NCI-H524 treated with DMSO at 0.1 percent for 48 hours (cell line): ENCODE measurements around the gene TRHDE.
A peak's percentile ranks its signal among the peaks of the same experiment; 100 is the strongest.

Experiments used
- DNase-seq: peaks from one replicate; lab custom pipeline; 2025; lab: John Stamatoyannopoulos, UW

Gene TRHDE, protein sequence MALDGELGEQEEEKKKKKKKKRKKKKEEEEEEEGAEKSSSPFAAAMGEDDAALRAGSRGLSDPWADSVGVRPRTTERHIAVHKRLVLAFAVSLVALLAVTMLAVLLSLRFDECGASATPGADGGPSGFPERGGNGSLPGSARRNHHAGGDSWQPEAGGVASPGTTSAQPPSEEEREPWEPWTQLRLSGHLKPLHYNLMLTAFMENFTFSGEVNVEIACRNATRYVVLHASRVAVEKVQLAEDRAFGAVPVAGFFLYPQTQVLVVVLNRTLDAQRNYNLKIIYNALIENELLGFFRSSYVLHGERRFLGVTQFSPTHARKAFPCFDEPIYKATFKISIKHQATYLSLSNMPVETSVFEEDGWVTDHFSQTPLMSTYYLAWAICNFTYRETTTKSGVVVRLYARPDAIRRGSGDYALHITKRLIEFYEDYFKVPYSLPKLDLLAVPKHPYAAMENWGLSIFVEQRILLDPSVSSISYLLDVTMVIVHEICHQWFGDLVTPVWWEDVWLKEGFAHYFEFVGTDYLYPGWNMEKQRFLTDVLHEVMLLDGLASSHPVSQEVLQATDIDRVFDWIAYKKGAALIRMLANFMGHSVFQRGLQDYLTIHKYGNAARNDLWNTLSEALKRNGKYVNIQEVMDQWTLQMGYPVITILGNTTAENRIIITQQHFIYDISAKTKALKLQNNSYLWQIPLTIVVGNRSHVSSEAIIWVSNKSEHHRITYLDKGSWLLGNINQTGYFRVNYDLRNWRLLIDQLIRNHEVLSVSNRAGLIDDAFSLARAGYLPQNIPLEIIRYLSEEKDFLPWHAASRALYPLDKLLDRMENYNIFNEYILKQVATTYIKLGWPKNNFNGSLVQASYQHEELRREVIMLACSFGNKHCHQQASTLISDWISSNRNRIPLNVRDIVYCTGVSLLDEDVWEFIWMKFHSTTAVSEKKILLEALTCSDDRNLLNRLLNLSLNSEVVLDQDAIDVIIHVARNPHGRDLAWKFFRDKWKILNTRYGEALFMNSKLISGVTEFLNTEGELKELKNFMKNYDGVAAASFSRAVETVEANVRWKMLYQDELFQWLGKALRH

DNA sequence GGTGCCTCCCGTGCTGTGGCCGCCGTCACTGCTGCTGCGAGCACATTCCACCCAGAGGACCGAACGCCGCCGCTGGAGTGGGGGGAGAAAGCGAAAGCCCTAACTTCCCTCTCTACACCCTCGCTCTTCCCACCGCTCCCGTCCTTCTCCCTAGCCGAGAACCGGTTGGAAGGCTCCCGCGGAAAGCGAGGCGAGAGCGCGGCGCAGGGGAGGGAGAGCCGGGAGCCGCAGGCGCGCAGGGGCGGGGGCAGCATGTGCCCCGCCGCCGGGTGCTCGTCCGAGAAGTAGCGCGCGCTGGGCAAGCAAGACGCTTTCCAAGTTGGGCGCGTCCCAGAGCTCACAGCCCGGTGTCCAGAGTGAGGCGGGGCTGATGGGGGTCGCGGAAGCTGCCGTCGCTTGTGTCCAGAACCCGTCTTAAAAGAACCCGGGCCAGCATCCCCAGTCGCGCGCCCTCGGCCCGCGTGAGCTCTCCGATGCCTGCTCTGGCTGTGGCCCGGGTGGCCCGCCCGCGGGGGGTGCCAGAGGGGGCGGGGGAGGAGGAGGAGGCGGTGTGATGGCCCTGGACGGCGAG lies at the start of gene TRHDE:
Gene TRHDE (plus strand): TSS at position 280 of the 571 bp plus-strand sequence. CDS start 274 bp downstream, at position 554.
- DNase-seq, result no peak

DNA sequence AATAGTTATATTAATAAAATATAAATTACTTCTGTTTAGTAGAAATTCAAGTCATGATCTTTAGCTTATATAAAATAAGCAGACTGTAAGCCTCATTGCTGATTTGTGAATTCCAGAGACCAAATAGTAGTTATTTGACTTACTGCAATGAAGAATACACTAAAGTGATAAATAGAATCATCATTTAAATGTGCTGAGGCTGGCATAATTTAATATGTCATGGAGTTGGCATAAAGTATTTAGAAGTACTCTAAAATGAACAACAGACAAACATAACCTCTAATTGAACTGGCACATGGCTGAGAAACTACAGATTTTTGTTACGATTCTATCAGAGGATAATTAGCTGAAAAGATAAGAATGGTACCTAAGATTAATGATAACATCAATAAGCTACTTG lies 45.7 kb upstream of the TRHDE start:
- DNase-seq, result no peak

DNA sequence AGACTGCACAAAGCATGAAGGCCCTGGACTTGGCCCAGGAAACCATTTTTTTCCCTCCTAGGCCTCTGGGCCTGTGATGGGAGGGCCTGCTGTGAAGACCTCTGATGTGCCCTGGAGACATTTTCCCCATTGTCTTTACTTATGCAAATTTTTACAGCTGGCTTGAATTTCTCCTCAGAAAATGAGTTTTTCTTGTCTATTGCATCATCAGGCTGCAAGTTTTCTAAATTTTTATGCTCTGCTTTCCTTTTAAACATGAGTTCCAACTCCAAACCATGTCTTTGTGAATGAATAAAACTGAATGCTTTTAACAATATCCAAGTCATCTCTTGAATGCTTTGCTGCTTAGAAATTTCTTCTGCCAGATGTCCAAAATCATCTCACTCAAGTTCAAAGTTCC lies 43.7 kb upstream of the TRHDE start:
- DNase-seq, result no peak

DNA sequence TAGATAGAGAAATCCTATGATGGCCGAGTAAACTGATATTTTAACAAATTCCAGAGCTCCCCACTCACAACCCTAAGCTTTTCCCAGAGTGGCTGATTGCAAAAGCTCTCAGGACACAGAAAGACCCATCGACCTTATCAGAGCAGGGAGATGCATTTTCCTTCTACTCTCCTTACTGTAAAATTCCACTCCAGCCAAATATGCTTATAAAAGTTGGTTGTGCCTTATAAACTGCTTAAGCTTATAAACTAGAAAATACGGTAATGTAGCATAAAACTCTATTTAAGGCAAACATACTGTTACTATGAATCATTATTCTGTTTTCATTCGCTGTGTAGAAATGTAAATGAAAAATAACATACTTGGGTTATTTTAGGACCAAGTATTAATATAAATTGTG lies 41.6 kb upstream of the TRHDE start:
- no peak for DNase-seq

DNA sequence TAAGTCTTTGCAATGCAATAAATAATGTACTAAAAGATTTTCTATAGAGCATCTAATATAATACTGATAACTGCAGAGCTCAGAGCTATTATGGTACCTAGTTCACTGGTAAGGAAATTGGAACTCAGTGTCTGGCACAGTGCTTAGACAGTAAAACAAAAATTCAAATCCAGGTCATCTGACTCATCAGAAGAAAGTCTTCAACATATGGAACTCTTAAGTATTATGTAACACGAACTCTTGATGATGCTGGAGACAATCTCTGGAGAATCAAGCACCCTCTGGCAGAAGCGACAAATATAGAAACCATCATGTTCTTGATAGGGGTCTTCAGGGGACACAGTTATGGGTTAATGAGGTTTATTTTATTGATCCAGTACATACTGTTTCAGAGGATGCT lies 37.3 kb upstream of the TRHDE start:
- DNase-seq, result peak; percentile 8

DNA sequence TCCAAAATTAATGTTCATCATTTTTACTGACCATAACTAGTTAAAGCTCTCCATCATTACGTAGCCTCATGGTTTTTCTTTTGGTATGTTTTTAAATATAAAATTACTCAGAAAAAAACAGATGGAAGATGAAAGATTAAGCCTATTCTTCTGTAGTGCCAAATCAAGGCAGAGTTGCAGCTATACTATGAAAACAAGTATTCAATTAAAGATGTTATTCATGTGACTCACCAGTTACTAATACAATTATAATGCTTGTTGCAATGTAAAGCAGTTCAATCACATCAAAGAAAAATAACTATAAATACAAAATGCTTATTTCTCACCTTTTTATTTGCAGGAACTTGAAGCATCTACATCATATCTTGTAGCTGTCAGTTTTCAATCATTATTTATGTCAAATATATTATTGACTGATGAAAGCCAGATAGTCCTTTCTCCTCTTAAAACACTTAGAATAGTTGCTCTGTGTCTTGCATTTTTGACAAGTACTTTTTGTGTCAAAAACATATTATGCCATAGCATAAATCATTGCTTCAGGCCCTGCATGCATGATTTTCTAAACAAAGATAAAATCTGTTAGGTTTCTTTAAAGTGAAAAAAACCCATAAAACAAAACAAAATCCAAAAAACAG lies 36.0 kb upstream of the TRHDE start:
- no peak for DNase-seq

DNA sequence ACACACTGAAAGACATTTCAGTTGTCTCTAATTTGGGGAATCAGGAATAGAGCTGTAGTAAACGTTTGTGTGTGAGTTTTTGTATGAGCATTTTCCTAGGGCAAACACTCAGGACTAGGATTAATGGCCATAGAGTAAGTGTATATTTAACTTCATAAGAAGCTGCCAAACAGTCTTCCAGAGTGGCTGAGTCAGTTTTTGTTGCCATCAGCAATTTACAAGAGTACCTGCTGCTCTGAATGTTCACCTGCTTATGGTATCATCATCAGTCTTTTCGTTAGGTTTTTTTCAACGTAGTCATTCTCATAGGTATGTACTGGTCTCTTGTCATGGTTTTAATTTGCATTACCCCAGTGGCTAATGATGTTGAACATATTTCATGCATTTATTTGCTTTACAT lies 30.6 kb upstream of the TRHDE start:
- DNase-seq, result no peak

DNA sequence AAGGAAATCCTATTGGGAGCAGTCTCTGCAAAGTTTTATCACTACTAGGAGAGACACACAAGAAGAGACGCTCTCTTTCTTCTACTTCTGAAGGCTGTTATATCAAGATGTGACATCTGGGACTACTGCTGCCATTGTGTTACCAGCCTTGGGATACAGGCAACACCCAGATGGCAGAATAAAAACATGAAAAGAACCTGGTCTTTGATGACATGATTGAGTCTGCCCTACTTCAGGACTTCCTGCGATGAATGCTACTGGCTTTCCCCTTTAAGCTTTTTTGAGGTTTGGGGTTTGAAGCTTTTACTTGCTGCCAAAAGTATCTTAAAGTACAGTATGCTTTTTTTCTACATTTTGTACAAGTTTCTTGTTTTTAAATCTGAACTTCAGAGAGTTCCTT lies 29.2 kb upstream of the TRHDE start:
- no peak for DNase-seq

DNA sequence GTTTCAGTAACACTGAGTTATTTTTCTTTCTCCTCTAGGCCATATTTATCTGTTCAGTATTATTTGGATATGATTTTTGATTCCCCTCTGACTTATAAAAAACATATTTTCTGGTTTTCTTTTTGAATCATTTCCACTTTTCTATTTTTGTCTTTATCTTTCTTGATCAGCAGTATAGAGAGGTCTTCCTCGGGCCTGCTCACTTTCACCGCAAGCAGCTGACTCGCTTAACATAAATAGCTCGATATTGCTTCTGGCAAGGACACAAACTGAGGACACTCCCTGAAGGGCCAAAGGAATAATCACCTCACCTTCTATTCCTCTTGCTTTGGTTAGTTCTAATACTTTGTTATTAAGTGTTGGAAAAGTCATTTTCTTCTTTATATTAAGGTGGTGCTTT lies 25.8 kb upstream of the TRHDE start:
- no peak for DNase-seq

DNA sequence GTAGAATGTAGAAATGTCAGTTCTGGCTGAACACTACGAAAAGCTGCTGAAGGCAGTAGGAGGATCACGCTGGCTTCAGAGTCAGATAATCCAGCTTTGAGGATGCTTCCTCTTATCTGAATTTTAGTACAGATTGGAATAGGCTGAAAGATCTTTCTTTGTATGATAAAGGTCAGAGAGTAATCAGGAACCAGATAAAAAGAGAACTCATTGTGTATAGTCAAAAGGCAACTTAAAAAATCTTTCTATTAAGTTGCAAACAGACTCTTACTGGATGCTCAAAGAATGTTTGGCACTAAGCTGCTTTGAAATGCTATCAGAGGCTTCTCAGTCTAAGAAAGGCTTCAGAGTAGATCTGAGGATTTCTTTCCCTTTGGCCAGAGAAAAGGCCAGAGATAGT lies 21.8 kb upstream of the TRHDE start:
- DNase-seq, result no peak

DNA sequence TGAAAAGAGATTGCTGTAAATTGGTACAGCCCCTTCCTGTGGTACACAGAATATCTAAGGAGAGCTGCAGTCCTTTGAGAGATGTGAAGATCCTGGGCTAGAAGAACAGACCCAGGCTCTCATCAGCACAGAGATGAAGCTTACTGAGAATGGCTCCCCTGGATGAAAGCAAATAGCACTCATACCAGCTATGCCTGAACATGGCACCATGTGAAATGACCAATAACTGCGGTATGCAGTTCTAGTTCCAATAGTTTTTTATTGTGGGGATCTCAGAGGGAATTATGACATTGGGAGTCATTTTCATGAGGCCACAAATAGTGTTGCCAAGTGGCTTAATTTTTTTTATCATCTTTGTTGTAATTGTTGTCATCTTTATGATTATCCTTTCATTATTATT lies 15.4 kb upstream of the TRHDE start:
- DNase-seq, result no peak

DNA sequence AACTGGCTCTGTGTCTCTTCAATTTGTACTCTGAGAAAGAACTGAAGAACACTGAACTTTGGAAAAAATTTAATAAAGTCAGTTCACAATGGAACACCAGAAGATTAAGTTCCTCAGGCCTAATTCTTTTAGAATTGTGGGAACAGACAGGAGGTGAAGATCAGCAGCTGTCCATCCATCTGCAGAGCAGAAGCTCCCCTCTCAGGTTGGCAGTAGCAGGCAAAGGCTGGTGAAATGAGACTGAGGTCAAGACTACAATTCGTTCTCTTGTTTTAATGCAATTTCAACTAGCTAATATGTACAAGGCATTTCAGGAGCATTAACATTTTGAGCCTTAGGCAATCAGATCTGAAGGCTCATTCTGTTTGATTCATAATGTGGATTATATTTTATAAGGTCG lies 10.3 kb upstream of the TRHDE start:
- no peak for DNase-seq

DNA sequence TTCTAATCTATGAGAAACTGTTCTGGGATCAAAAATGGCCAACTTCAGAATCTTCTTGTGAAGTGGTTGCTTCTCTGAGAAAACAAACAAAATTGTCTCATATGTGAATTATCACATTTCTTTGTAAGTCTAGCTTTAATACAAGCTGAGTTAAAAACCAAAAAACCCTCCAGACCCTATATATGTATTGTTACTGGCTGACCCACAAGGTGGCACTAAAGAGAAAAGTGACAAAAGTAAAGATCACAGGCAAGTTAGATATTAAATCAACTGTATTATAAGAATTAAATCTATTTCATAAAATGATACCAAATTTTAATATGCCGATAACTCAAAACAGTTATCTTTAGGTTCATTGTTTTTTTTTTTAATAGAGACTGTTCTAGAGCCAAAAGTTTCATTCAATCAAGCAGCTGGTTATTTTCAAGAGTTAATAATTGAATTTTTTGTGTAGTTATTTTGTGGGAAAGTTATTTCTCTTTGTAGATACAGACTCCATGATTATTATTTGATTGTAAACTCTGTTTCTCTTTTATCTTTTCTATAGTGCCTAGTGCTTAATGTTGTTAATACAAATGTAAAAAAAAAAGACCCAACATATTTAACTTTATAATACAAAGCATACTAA lies 7.5 kb upstream of the TRHDE start:
- DNase-seq, result no peak

DNA sequence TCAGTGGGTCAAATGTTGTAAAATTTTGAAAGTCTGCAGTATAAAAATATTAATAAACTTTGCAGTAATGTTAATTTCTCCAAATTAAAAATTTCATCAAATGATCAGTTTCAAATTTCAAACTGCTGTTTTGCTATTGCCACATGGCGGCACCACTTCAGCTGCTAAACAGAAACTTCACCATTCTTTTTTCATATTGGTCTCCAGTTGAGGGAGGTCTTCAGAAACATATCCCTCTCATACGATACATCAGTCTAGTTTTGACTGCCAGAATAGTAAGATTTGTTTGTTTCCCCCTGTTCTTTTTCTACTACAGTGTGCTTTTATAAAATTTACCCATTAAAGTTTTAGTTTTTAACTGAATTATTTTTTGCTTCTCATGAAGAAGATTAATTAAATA lies 4.2 kb upstream of the TRHDE start:
- DNase-seq, result no peak

DNA sequence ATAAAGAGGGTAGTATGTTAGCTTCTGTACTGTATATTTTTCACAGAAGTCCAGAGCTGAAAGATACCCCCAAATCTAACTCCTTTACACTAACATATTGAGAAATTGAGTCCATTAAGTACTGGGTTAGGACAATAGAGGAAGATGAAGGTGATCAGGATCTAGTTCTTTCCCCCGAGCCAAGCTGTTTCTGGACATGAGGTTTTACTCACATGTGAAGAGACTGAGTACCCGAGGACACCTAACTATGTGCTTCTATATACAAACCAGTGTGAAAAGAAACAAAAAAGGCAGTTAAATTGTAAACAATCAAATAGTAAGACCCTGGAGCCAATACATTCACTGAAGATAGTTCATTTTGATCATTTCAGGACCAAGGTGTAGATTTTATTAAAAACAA lies 3.8 kb upstream of the TRHDE start:
- no peak for DNase-seq

DNA sequence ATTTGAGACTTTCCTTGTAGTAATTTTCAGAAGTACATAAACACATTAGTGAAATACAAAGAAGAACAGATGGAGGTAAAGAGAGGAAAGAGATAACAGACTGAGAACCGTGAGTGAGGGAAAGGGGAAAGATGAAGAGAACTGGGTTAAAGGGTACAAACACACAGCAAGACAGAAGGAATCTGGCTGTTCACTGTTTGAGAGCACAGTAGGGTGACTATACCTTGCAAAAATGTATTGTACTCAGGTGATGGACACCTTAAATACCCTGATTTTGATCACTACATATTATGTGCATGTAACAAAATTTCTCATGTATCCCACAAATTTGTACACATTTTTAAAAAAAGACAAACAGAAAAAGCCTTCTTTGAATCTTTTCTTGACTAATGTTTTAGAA lies 2.7 kb upstream of the TRHDE start:
- DNase-seq, result no peak

DNA sequence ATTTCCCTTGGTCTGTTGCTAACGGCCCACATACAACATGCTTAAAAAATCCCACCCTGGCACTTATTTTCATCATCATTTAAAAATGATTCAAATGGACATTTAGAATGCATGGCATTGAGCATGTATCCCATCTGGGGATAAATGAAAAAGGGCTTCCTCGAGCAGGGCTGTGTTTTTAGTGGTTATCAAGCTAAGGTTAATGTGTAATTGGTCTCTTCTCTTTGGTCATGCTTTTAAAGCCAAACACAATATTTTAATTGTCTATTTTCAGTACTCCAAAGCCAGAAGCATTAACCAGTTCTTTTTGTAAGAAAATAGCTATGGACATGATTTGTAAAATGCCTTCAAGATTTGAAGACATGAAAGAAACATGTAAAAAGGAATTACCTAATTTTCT lies 1.9 kb upstream of the TRHDE start:
- DNase-seq, result no peak

DNA sequence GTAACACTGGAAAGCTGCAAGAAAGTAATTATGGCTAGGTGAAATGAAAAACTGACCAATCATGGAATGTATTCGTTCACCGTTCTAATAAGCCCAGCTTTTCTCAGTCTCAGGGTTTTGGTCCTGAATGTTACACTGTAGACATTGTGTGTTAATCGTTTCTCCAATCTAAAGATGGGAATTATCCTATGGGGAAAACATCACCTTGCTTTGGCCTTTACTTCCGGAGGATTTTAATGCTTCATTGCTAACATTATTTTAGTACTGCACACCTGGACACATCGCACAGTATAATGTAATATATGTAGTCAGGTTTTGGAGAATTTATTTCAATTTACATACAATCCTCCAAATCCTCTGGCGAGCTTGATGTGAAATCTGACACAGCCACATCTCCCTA lies 1.2 kb upstream of the TRHDE start:
- DNase-seq, result no peak

DNA sequence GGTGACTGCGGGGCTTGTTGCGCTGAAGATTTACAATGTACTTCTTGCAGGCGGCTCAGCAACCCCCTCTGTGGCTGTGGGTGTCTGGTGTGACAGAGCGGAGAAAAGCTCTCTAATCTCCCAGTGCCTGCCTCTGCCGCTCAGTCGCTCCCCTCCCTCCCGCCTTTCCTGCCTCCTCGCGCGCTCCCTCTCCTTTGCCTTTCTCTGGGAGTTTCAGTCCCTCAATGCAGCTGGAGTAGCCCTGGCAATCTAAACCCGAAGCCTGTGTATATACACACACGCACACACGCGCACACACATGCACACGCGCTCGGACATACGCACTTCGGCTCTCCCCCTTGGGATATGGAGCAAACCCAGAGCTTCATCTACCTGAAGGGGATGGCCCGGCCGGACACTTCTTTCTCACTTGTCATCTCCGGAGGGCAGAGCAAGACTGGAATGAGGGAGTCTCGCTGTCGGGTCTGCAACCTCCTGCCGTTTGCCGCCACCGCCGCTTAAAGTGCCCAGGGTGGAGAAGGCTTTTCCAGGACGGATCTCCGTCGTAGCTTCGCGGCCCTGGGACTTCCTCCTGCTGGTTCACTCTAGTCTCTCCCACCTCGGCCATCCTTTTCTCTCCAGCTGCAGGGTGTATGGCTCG lies 599 bp upstream of the TRHDE start:
- DNase-seq, result peak; percentile 70

DNA sequence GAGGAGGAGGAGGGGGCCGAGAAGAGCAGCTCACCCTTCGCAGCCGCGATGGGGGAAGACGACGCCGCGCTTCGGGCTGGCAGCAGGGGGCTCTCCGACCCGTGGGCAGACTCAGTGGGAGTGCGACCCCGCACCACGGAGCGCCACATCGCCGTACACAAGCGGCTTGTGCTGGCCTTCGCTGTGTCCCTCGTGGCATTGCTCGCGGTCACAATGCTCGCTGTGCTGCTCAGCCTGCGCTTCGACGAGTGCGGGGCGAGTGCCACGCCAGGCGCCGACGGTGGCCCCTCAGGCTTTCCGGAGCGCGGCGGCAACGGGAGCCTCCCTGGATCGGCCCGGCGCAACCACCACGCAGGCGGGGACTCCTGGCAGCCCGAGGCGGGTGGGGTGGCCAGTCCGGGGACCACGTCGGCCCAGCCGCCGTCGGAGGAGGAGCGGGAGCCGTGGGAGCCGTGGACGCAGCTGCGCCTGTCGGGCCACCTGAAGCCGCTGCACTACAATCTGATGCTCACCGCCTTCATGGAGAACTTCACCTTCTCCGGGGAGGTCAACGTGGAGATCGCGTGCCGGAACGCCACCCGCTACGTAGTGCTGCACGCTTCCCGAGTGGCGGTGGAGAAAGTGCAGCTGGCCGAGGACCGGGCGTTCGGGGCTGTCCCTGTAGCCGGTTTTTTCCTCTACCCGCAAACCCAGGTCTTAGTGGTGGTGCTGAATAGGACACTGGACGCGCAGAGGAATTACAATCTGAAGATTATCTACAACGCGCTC lies 745 bp downstream of the TRHDE start:
- no peak for DNase-seq

DNA sequence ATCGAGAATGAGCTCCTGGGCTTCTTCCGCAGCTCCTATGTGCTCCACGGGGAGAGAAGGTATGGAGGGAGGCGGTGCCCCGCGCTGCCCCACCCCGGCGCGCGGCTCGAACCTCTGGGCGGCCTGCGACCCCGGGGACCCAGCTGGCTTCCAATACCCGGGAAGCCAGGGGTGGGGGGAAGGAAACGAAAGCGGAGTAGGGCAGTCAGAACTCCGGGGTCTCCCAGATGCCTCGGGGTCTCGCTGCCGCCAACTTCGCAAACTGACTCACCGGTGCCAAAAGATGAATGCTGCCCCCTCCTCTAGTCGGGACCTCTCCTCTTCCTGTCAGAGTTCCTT lies 1.3 kb downstream of the TRHDE start:
- DNase-seq, result no peak
